ENCODE data around the gene SLC38A7. TPM values are rescaled to one million over a fixed set of nuclear protein-coding genes. Genes with fewer than 3 reads are reported as not detected.
A peak's percentile ranks its signal among the peaks of the same experiment; 100 is the strongest.
"Not testable (repeated sequence)": the region's sequence is repeated elsewhere in the genome, so short reads cannot be mapped to it uniquely, and the experiment has no call there.

Gene SLC38A7
- polyA plus RNA-seq, 4 donors, result 2.7 to 22.5 (median 5.7) TPM

DNA sequence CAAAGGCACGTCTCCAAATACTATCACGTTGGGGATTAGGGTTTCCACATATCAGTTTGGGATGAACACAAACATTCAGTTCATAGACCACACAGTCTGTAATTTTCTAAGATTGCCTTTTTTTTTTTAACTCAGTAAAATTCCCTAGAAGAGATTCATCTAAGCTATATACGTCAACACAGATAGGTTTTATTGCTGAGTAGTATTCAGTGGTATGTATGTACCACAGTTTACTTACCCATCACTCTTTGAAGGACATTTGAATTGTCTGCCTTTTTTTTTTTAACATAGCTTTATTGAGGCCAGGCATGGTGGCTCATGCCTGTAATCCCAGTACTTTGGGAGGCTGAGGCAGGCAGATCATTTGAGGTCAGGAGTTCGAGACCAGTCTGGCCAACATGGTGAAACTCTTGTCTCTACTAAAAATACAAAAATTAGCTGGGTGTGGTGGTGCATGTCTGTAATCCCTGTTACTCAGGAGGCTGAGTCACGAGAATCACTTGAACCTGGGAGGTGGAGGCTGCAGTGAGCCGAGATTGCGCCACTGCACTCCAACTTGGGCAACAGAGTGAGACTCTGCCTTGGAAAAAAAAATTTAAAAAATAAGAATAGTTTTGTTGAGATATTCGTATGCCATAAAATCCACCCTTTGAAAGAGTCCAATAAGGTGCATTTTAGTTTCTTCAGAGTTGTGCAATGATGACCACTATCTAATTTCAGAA is 2.6 kb upstream of the SLC38A7 start:
- not testable (repeated sequence) for DNase-seq; FAIRE-seq; H3K27me3 ChIP-seq (ENCODE audit: control insufficient read depth in 3 of 3, insufficient read depth in 3 of 3, low read length in 3 of 3); H3K36me3 ChIP-seq (ENCODE audit: control insufficient read depth in 3 of 3, insufficient read depth in 2 of 3, low read depth in 1 of 3, low read length in 3 of 3); H3K4me3 ChIP-seq (ENCODE audit: low read depth in 1 of 3, low read length in 3 of 3); H3K9me3 ChIP-seq (ENCODE audit: control insufficient read depth in 2 of 2, insufficient read depth in 1 of 2, low read depth in 1 of 2, low read length in 1 of 2); H3K27ac ChIP-seq (ENCODE audit: low read depth in 1 of 3, low read length in 2 of 3)
- H3K4me1 ChIP-seq (ENCODE audit: control insufficient read depth in 3 of 3, insufficient read depth in 2 of 3, low read depth in 1 of 3, low read length in 2 of 3), result peaks cover 0 to 14% (median 5%) of the 10 kb centered on the region in 3 donors
- 69 to 76% (median 72%) methylated on average over 8 of the region's 8 CpGs for WGBS, 3 donors

DNA sequence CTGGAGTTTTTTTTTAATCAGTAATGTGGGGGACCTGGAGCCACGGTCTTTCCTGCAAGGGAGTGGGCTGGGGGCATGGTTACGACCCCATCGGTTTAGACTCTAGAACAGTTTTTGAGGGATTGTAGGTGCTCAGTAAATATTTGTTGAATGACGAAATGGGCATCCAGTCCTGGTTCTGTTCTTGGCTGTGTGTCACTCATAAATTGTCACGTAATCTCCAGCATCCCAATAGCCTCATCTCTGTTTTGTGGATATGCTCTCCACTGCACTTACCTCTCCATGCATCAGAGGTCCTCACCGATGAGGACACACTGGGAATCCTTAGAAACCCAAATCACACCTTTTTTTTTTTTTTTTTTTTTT is 497 bp upstream of the SLC38A7 start:
- WGBS, 3 donors, result 80 to 81% (median 81%) methylated on average over 6 of the region's 6 CpGs
- H3K9me3 ChIP-seq (ENCODE audit: control insufficient read depth in 2 of 2, insufficient read depth in 1 of 2, low read depth in 1 of 2, low read length in 1 of 2), result no peaks in the 10 kb centered on the region
- peaks cover 0 to 7% (median 2%) of the 10 kb centered on the region in 3 donors for H3K36me3 ChIP-seq (ENCODE audit: control insufficient read depth in 3 of 3, insufficient read depth in 2 of 3, low read depth in 1 of 3, low read length in 3 of 3)
- no peak overlapping the region for H3K27ac ChIP-seq (ENCODE audit: low read depth in 1 of 3, low read length in 2 of 3)
- DNase-seq (no peak), FAIRE-seq (no peak)
- H3K4me1 ChIP-seq (ENCODE audit: control insufficient read depth in 3 of 3, insufficient read depth in 2 of 3, low read depth in 1 of 3, low read length in 2 of 3), result peaks cover 0 to 14% (median 5%) of the 10 kb centered on the region in 3 donors
- peaks cover 0 to 3% (median 0%) of the 10 kb centered on the region in 3 donors for H3K27me3 ChIP-seq (ENCODE audit: control insufficient read depth in 3 of 3, insufficient read depth in 3 of 3, low read length in 3 of 3)
- H3K4me3 ChIP-seq (ENCODE audit: low read depth in 1 of 3, low read length in 3 of 3), result peak overlapping the region in 1 of 3 donors; percentile 99

DNA sequence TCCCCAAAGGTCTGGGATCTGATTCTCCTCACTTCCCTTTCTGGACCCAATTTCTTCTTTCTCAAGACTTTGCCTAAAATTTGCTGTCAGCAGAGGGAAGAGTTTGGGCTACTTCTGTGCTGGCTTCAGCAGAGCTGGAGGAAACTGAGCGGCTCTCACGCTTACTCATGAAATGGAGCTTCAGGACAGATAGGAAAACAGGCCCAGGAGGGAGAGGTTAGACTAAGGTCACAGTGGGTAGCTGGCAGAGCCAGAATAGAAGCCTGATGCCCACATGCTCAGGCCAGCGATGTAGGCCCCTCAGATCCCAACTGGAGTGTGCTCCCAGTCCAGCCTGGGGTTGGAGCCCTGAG is 593 bp downstream of the SLC38A7 start:
- FAIRE-seq (no peak), DNase-seq (peak in 1 of 2 donors; percentile 6)
- Histone ChIP-seq H3K27ac (ENCODE audit: low read depth in 1 of 3, low read length in 2 of 3) (peak overlapping the region in 1 of 3 donors; percentile 68), H3K27me3 (ENCODE audit: control insufficient read depth in 3 of 3, insufficient read depth in 3 of 3, low read length in 3 of 3) (peaks cover 0 to 3% (median 0%) of the 10 kb centered on the region in 3 donors), H3K4me3 (ENCODE audit: low read depth in 1 of 3, low read length in 3 of 3) (peak overlapping the region; percentile 57 to 99 (median 85)), H3K9me3 (ENCODE audit: control insufficient read depth in 2 of 2, insufficient read depth in 1 of 2, low read depth in 1 of 2, low read length in 1 of 2) (no peaks in the 10 kb centered on the region), H3K36me3 (ENCODE audit: control insufficient read depth in 3 of 3, insufficient read depth in 2 of 3, low read depth in 1 of 3, low read length in 3 of 3) (peaks cover 0 to 13% (median 2%) of the 10 kb centered on the region in 3 donors), H3K4me1 (ENCODE audit: control insufficient read depth in 3 of 3, insufficient read depth in 2 of 3, low read depth in 1 of 3, low read length in 2 of 3) (peaks cover 0 to 14% (median 5%) of the 10 kb centered on the region in 3 donors)
- WGBS, 3 donors, result 2 to 9% (median 5%) methylated on average over 3 of the region's 3 CpGs

DNA sequence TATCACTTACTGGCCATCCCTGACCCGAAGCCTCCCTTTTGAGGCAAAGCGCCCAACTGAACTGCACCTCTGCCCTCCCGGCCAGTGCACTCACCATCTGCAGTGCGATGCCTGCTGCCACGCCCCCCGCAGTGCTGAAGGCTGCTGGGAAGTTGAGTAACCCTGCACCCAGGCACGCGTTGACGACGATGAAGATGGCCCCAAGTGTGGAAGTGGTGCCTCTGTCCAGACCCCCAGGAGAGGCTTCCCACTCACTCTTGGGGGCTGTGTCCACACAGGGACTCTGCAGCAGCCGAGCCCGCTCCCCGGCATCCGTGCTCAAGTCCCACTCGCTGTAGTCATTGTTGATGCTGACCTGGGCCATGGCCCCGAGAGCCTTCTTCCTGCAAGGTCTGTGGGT is 4.8 kb downstream of the SLC38A7 start:
- Histone ChIP-seq H3K4me3 (ENCODE audit: low read depth in 1 of 3, low read length in 3 of 3) (no peak overlapping the region), H3K36me3 (ENCODE audit: control insufficient read depth in 3 of 3, insufficient read depth in 2 of 3, low read depth in 1 of 3, low read length in 3 of 3) (peaks cover 2 to 50% (median 6%) of the 10 kb centered on the region in 3 donors), H3K27me3 (ENCODE audit: control insufficient read depth in 3 of 3, insufficient read depth in 3 of 3, low read length in 3 of 3) (no peaks in the 10 kb centered on the region), H3K4me1 (ENCODE audit: control insufficient read depth in 3 of 3, insufficient read depth in 2 of 3, low read depth in 1 of 3, low read length in 2 of 3) (peaks cover 0 to 13% (median 5%) of the 10 kb centered on the region in 3 donors), H3K9me3 (ENCODE audit: control insufficient read depth in 2 of 2, insufficient read depth in 1 of 2, low read depth in 1 of 2, low read length in 1 of 2) (no peaks in the 10 kb centered on the region), H3K27ac (ENCODE audit: low read depth in 1 of 3, low read length in 2 of 3) (no peak overlapping the region)
- WGBS, 3 donors, result 95 to 97% (median 95%) methylated on average over 16 of the region's 16 CpGs
- DNase-seq, result no peak
- no peak for FAIRE-seq

GRCh38 chr16:58678716-58679115 is 5.9 kb downstream of the SLC38A7 start:
- FAIRE-seq (no peak), DNase-seq (peak in 1 of 2 donors; percentile 21)
- Histone ChIP-seq H3K27me3 (ENCODE audit: control insufficient read depth in 3 of 3, insufficient read depth in 3 of 3, low read length in 3 of 3) (no peaks in the 10 kb centered on the region), H3K4me3 (ENCODE audit: low read depth in 1 of 3, low read length in 3 of 3) (no peak overlapping the region), H3K36me3 (ENCODE audit: control insufficient read depth in 3 of 3, insufficient read depth in 2 of 3, low read depth in 1 of 3, low read length in 3 of 3) (peaks cover 2 to 57% (median 6%) of the 10 kb centered on the region in 3 donors), H3K9me3 (ENCODE audit: control insufficient read depth in 2 of 2, insufficient read depth in 1 of 2, low read depth in 1 of 2, low read length in 1 of 2) (no peaks in the 10 kb centered on the region), H3K27ac (ENCODE audit: low read depth in 1 of 3, low read length in 2 of 3) (no peak overlapping the region), H3K4me1 (ENCODE audit: control insufficient read depth in 3 of 3, insufficient read depth in 2 of 3, low read depth in 1 of 3, low read length in 2 of 3) (peaks cover 0 to 8% (median 1%) of the 10 kb centered on the region in 3 donors)
- 76 to 81% (median 79%) methylated on average over 3 of the region's 3 CpGs for WGBS, 3 donors

GRCh38 chr16:58678269-58678668 is 6.3 kb downstream of the SLC38A7 start:
- WGBS, 3 donors, result 94 to 100% (median 98%) methylated on average over 4 of the region's 4 CpGs
- Histone ChIP-seq H3K27ac (ENCODE audit: low read depth in 1 of 3, low read length in 2 of 3) (no peak overlapping the region), H3K9me3 (ENCODE audit: control insufficient read depth in 2 of 2, insufficient read depth in 1 of 2, low read depth in 1 of 2, low read length in 1 of 2) (no peaks in the 10 kb centered on the region), H3K27me3 (ENCODE audit: control insufficient read depth in 3 of 3, insufficient read depth in 3 of 3, low read length in 3 of 3) (no peaks in the 10 kb centered on the region), H3K36me3 (ENCODE audit: control insufficient read depth in 3 of 3, insufficient read depth in 2 of 3, low read depth in 1 of 3, low read length in 3 of 3) (peaks cover 2 to 60% (median 6%) of the 10 kb centered on the region in 3 donors), H3K4me3 (ENCODE audit: low read depth in 1 of 3, low read length in 3 of 3) (no peak overlapping the region), H3K4me1 (ENCODE audit: control insufficient read depth in 3 of 3, insufficient read depth in 2 of 3, low read depth in 1 of 3, low read length in 2 of 3) (peaks cover 0 to 3% (median 0%) of the 10 kb centered on the region in 3 donors)
- no peak for FAIRE-seq
- DNase-seq, result no peak

DNA sequence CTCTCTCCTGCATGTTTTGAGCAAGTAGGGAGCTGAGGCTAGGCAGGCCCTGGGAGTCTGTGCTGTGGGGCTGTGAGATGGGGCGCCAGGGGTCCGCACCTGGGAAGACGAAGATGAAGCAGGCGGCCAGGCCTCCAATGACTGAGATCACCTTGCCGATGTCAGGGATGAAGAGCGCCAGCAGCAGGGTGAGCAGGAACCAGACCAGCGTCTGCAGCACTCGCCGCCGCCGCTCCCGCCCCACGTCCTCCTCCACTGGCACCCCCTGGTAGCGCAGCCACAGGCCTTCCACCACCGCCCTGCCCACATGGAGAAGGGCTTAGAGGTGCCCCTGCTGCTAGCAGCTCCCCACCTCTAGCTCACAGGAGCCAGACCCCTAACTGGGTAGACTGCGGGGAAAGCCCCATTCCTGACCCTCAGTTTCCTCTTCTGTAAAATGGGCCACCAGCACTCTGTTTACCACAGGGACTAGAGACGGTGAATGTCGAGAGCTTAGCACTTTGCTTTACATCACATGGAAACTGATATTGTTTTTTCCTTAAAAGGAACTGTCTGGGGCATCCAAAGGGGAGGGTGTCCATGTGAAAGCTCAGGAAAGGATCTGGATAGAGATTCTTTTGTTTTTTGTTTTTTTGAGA is 13.5 kb downstream of the SLC38A7 start:
- Histone ChIP-seq H3K27me3 (ENCODE audit: control insufficient read depth in 3 of 3, insufficient read depth in 3 of 3, low read length in 3 of 3) (no peaks in the 10 kb centered on the region), H3K27ac (ENCODE audit: low read depth in 1 of 3, low read length in 2 of 3) (no peak overlapping the region), H3K4me3 (ENCODE audit: low read depth in 1 of 3, low read length in 3 of 3) (no peak overlapping the region), H3K4me1 (ENCODE audit: control insufficient read depth in 3 of 3, insufficient read depth in 2 of 3, low read depth in 1 of 3, low read length in 2 of 3) (no peaks in the 10 kb centered on the region), H3K9me3 (ENCODE audit: control insufficient read depth in 2 of 2, insufficient read depth in 1 of 2, low read depth in 1 of 2, low read length in 1 of 2) (no peaks in the 10 kb centered on the region), H3K36me3 (ENCODE audit: control insufficient read depth in 3 of 3, insufficient read depth in 2 of 3, low read depth in 1 of 3, low read length in 3 of 3) (peaks cover 2 to 65% (median 3%) of the 10 kb centered on the region in 3 donors)
- FAIRE-seq (no peak), DNase-seq (no peak)
- WGBS, 3 donors, result 94 to 97% (median 95%) methylated on average over 17 to 18 of the region's 18 CpGs

GRCh38 chr16:58670177-58670576 is 14.4 kb downstream of the SLC38A7 start:
- Histone ChIP-seq H3K27ac (ENCODE audit: low read depth in 1 of 3, low read length in 2 of 3) (no peak overlapping the region), H3K4me1 (ENCODE audit: control insufficient read depth in 3 of 3, insufficient read depth in 2 of 3, low read depth in 1 of 3, low read length in 2 of 3) (no peaks in the 10 kb centered on the region), H3K4me3 (ENCODE audit: low read depth in 1 of 3, low read length in 3 of 3) (no peak overlapping the region), H3K36me3 (ENCODE audit: control insufficient read depth in 3 of 3, insufficient read depth in 2 of 3, low read depth in 1 of 3, low read length in 3 of 3) (peaks cover 0 to 60% (median 2%) of the 10 kb centered on the region in 3 donors), H3K27me3 (ENCODE audit: control insufficient read depth in 3 of 3, insufficient read depth in 3 of 3, low read length in 3 of 3) (no peaks in the 10 kb centered on the region), H3K9me3 (ENCODE audit: control insufficient read depth in 2 of 2, insufficient read depth in 1 of 2, low read depth in 1 of 2, low read length in 1 of 2) (no peaks in the 10 kb centered on the region)
- FAIRE-seq (no peak), DNase-seq (no peak)

Measured in small intestine (tissue), 7 donors.